IPS-NIHi11 (cell line): ENCODE results near the gene ADAP1.
A peak's percentile ranks its signal among the peaks of the same experiment; 100 is the strongest.

Source experiments
- DNase-seq: peaks from one replicate; pipeline ENCODE4 v3.0.0; 2012; ENCODE audit warnings: mixed read lengths, low spot score

ADAP1 gene

DNA sequence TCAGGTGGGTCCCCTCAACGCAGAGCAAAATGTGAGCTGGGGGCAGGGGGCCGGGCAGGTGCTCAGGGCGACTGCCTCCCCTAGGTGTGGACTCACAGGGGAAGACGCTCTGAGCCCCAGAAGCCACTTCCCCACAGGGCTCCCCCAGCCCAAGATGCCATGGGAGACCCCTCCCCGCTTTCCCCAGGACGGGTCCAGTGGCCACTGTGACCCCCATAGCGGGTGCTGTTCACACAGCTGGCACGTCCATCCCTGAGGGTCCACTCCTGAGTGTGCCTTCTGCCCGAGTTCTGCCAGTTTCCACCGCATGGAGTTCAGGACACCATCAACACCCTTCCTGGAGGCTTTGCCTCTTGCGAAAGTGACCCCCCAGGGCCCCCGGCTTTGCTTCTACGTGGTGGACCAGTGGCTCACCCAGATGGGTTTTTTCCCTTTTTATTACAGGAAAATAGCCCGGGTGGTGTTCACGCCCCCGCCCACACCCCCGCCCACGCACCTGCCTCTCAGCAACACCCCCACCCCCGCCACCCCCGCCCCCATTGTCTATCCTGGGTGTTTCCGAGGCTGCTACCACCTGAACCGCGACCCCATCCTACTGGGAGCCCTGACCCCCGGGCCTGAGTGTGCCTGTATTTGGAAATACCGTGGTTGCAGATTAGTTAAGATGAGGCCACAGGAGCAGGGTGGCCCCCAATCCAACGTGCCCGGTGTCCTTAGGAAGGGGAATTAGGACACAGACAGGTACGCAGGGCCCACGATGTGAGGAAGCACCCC, 32.0 kb downstream of the ADAP1 start:
- no peak for DNase-seq

DNA sequence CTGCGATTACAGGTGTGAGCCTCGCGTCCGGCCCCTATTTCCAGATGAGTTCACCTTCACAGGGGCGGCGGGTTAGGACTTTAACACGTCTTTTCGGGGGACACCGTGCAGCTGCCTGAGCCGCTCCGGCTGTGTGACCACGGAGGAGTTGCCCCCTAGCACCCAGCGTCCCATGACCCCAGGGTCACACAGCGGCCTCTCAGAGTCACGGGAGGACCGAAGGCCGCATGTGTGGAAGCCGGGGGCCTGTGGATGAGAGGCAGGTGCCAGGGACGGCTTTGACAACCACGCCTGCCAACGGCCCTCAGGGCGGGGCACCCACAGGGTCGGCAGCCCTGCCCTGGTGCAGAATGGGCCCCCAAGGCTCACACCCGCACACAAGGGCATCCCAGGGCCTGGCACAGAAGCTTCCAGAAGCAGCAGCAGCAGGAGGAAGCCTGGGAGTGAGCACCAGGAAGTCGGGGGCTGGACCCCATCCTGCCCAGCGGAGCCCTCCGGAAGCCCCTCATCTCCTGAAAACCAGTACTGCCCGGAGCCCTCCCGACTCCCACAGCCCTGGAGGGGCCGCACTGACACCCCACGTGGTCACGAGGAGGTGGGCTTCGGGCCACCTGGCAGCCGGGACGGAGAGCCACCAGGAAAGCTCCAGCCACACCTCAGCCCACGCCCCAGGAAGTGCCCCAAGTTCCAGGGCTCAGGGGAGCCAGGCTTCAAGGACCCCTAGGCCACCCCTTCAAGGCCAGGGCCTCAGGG, 32.7 kb downstream of the ADAP1 start:
- DNase-seq, result no peak

DNA sequence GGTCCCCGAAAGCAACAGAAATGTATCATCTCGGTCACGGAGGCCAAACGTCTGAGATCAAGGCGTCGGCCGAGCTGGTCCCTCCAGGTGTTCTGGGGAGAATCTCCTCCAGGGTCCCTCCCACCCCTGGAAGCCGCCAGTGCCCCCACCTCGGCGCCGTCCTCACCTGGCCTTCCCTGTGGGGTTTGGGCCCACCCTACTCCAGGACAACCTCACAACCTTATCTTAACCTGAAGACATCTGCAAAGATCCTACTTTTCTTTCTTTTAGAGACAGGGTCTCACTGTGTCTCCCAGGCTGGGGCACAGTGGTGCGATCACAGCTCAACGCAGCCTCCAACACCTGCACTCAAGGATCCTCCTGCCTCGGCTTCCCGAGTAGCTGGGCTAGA, 33.4 kb downstream of the ADAP1 start:
- DNase-seq, result no peak

DNA sequence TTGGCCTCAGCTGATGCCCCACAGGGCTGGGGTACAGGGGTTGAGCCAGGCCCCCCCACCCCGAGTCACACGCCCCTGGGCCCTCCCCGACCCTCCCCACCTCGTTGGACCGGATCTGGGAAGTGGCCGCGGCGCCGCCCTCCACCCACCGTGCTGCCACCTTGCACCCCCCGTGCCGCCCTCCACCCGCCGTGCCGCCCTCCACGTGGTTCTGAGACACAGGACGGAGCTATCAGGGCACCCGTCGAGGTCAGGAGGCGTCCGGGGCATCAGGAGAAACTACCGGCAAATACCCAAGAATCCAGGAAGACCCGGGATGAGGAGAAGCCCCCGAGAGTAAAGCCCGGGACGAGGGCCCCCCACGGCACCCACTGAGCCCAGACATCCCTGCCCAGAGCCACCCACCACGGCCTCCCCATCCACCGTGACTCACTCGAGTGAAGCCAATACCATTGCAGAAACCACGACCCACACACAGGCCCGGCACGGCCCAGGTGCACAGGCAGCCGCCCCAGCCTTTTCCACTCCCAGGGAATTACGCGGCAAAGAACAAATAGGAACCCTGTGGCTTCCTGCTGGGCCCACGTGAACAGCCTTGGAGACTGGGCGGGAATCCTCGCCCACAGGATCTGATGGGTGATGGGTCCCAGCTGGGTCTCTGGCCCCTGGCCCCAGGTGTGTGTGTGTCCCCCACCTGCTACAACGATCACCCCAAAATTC, 34.0 kb downstream of the ADAP1 start:
- DNase-seq, result no peak

DNA sequence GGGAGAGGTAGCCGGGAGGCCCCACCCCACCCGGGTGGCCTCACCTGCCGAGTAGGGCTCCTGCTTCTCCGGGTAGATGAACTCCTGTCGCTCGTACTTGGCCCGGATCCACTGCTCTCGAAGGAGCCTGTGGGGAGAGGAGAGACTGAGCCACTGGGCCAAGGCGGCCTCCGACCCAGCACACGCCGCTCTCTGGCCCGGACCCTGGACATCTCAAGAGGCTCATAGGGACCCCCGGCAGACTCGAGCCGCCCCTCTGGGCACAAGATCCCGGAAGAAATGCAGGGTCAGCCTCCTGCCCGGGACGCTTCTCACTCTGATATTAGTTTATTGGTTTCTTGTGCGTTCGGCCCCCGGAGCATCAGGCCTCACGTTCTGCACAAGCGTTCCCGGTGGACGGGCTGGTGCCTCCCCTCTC, 34.5 kb downstream of the ADAP1 start:
- no peak for DNase-seq

DNA sequence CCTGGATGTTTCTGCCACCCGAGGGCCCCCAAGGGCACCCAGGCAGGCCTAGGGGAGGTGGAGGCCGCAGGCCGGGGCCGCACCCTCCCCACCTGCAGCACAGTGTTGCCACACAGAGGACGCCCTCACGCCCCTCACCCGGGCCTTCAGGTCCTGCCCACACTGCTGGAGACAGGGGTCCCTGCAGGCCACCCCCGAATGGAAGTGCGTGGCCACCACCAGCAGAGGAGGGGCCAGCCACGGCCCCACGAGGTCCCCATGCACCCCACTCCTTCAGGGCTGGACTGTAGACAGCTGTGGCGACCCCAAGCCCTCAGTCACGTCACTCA, 35.4 kb downstream of the ADAP1 start:
- DNase-seq, result no peak

DNA sequence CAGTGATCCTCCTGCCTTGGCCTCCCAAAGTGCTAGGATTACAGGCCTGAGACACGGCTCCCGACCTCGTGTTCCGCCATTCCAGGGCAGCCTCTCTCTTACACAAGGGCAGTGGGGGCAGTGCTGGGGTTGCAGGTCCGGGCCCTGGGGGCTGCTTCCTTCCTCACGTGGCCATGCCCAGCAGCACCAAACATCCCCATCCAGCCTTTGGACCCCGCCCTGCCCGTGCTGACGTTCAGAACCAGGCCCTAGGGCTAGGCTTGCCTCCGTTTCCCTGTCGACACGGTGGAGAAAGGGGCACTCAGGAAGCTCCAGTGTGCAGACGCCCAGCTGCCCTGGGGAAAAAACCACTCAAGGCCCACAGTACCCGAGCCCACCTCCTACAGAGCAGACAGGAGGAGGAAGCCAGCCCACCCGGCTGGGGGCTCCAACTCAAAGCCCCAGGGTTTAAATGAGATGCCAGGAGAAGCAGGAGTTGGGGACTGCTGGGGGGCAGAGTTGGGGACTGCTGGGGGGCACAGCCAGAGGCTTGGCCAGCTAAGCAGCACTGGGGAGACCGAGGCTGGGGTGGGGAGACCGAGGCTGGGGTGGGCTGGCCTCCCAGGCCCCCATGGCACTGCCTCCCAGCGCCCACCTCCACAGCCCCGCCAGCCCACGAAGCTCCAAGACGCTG, 35.9 kb downstream of the ADAP1 start:
- DNase-seq, result no peak

DNA sequence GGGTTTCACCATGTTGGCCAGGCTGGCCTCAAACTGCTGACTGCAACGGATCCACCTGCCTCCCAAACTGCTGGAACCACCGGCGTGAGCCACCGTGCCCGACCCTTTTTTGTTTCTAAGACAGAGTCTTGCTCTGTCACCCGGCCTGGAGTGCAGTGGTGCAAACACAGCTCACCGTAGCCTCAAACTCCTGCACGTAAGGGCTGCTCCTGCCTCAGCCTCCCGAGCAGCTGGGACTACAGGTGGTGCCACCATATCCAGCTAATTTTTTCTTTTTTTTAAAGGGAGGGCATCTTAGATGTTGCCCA, 36.4 kb downstream of the ADAP1 start:
- no peak for DNase-seq

DNA sequence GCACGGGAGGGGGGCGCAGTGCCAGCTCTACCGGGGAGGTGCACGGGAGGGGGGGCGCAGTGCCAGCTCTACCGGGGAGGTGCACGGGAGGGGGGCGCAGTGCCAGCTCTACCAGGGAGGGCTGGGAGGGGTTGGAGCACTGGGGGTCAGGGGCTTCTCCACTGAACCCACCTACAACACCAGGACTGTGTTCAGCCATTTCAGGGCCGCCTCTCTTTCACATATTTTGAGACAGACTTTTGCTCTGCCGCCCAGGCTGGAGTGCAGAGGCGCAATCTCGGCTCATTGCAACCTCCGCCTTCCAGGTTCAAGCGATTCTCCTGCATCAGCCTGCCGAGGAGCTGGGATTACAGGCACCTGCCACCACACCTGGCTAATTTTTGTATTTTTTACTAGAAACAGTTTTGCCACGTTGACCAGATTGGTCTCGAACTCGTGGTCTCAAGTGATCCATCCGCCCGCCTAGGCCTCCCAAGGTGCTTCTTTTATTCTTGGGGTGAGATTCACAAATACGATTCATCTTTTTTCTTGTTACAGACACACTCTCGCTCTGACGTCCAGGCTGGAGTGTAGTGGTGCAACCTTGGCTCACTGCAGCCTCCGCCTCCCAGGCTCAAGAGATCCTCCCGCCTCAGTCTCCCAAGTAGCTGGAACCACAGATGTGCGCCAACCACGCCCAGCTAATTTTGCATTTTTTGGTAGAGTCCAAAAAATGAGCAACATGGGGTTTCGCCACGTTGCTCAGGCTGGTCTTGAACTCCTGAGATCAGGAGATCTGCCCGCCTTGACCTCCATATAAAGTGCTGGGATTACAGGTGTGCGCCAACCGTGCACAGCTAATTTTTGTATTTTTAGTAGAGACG, 37.0 kb downstream of the ADAP1 start:
- DNase-seq, result no peak

DNA sequence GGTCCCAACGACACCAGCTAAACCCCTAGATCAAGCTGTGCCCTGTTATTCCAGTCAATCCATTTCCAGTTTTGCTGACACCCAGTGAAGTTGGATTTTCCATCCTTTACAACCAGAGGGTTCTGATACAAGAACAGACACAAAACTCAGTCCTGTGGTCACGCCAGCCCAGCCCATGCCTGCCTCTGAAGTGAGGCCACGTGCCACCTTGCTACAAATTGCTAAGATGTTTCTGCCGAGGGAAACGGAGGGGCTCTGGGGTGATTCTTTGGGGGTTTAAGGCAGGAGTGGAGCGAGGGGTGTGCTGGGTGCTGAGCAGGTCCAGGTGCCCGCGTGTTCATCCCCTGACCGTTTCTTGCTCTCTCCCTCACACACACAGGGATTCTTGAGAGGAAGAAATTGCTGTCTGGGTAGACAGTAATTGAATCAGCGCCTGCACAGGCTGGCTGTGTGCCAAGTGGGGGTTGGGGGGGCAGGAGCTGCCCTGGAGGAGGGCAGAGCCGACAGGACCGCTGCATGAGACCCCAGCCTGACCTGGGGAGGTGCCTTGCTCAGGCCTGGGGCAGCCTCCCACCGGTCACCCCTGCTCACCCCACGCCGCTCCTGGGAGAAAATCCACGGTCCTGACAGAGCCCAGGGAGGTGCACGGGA, 38.1 kb downstream of the ADAP1 start:
- DNase-seq, result no peak

DNA sequence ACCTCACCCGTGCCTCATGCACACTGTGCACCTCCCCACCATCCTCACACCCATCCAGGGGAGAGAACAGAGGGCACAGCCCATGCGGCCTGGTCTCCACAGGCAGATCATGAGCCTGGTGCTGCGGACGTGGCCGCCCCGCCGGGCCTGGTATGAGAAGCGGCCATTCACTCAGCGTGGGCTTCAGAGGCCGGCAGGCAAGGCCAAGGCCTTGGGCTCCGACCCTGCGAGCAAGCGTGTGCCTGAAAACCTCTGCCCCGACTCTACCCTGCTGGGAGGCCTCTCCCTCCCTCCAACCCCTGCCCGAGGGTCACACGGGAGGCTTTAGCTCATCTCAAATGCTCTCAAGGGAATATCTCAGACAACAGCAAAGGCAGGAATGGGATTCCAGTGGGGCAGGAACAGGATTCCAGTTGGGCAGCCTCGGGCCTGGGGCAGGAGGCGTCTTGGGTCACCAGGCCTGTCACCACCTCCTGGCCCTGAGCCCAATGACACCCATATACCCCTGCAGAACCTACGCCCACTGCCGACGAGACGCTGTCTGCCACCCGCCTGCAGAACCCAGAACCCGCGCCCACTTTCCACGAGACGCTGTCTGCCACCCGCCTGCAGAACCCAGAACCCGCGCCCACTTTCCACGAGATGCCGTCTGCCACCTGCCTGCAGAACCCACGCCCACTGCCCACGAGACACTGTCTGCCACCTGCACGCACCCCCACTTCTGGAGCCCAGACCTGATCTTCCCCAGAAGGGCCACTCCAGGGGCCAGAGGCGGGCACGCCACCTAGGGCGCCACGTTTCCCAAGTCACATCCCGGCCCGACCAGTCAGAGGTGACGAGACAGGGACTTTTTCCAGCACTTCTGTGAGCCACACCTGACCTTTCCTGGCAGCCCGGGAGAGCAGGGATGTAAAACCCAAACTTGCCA, 38.9 kb downstream of the ADAP1 start:
- no peak for DNase-seq

DNA sequence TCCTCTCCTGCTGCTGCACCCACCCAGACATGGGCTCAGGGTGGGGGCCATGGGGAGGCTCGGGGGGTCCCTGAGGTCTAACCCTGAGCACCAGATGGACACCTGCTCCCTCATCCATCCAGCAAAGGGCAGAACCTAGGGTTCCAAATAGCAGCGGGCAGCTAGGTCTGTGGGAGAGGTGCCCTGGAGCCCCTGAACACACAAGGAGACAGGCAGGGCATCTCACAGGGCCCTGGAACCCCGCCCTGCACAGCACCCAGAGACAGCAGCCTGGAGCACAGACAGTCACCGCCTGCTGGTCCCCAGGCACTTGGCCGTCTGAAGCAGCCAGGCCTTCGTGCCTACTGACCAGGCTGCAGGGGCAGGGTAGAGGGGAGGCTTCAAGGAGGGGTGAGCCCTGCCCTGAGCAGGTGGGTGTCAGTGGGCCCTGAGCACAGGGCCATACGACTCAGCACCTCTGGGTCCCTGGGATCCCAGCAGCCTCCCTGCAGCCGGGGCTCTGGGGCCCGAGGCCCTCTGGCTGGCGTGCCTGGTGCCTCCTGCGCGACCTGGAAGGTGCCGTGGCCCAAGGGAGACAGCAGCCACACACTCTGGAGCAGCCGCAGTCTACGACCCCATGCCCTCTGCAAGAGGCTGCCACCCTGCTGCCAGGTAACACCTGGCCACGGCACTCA, 39.8 kb downstream of the ADAP1 start:
- no peak for DNase-seq

DNA sequence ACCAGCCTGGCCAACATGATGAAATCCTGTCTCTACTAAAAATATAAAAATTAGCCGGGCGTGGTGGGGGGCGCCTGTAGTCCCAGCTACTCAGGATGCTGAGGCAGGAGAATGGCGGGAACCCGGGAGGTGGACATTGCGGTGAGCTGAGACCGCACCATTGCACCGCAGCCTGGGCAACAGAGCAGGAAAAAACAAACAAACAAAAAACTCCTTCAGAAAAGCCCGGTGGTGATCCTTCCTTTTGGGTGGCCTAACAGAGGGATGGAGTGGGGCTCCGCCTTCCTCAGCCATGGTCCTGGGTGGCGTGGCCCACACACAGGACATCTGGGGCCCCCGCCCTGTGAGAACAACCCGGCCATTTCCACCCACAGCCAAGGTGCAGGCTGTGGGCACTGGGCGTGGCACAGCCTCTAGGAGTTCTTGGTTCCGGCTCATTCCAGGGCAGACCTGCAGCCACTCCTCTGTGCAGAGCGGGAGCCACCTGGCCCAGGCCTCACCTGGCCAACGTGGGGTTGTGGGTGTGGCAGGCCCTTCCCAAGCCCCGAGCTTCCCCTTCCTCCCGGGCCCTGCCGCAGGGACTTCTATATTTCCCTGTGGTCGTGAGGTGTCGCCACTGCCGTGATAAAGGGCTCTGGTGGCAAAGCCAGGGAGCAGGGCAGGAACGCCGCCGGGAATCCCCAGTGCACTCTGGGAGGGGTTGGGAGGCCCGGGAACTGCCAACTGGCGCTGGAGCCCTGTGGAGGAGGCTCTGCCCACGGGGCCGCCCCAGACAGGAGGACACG, 40.6 kb downstream of the ADAP1 start:
- DNase-seq, result no peak

DNA sequence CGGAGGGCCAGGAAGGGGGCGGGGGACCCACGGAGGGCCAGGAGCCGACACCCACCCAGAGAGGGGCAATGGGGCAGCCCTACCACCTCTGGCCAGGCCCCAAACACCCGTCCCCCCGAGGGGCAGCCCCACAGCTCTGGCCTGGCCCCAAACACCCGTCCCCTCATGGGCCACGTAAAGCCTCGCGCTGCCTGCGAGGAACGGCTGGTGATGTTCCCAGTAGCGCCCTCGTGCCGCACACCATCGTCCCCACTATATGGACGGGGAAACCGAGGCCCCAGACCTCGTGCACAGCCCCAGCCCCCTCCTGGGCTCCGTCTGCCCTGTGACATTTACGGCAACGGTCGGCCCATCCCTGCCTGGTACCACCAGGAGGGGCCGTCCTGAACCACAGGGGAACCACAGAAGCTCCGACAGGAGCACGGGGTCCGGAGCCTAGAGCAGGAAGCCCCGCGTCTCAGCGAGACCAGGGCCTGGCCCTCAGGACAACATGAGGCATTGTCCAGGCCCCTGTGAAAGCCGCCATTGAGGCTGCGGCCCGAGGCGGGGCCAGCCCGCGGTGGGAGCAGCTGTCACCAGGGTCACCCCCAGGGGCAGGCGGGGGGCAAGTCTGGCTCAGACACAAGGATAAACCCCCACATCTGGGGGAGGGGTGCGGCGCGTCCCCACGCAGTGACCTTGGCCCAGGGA, 42.5 kb downstream of the ADAP1 start:
- no peak for DNase-seq

DNA sequence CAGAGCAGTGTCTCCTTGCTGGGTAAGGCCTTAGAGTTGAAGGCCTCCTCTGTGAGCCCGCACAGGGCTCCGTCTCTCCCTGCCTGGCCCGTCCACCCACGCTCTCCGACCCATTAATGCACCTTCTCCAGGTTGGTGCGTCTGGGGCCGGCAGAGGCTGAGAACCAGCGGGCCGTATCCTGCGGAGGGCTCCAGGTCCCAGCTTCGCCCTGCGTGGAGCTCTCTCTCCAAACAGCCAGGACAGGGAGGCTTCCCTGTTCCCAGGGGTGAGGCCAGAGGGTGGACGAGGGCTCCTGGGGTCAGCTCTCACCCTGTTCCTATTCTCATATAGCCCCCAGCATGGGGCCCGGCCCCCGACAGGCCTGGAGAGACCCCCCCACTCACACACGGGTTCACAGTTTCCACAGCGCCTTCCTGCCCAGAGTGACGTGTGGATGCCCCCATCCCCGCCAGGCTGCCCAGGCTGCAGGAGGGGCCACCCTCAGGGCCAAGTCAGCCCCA, 43.5 kb downstream of the ADAP1 start:
- no peak for DNase-seq

DNA sequence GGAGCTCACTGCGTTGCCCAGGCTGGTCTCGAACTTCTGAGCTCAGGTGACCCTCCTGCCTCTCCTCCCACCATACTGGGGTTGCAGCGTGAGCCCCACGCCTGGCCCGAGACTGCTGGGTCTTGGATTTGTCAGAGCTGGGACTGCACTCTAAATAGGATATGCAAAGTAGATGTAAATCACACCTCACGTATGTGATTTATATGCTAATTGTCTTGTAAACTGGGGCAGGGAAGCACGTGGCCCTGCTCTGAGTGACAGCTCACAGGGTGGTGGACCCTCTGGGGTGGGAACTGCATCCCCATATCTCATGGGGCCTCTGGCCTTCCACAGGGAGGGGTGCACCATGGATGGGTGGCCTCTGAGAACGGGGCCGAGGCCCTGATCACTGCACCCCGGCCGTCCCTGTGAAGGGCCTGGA, 44.0 kb downstream of the ADAP1 start:
- DNase-seq, result no peak

DNA sequence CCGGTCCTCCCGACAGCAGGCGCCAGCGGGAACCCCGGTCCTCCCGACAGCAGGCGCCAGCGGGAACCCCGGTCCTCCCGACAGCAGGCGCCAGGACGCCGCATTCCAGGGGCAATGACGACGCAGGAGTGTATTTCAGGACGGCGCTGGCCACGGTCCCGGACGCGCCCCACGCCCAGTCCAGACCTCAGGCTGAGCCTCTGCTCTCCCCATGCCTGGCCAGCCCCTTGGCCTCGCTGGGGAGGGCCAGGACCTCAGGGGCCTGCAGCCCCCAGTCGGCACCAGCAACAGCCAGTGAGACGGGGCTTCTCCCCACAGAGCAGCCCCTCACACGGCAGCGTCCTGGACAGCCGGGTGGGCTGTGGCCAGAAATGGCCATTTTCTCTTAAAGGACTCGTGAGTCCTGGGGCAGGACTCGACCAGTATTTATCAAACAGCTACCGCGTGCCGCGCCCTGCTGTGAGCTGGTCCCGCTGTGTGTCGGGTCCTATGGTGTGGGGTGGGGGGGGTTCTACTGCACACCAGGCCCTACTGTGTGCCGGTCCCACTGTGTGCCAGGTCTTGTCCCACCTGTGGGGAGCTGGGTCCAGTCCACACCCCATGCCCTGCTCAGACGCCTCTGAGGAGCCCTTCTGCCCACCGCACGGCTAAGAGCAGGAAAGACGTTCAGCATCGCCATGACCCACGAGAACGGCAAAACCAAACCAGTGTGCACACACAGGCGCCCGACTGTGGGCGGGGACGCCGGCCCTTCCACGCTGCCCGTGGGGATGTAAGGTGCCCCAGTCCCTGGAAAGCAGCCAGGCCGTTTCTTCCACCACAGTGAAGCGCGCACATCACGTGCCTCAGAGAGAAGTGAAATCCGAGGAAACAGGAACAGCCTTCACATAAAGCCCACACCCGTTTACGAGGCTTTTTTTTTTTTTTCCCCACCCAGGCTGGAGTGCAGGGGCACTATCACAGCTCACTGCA, 44.8 kb downstream of the ADAP1 start:
- DNase-seq, result peak; percentile 71
